K562 (cell line): ENCODE results near the gene BAIAP3. TPM values are rescaled to one million over a fixed set of nuclear protein-coding genes. Genes with fewer than 3 reads are reported as not detected.

ENCODE experiments used
- ARNT ChIP-seq, 2 experiments: fragments of 450-650 bp; IDR thresholded peaks; 2 replicates each; pipeline ENCODE4 v1.6.1; 2016; ENCODE audit warnings: mild to moderate bottlenecking in 1 of 2
- C11orf30 ChIP-seq: fragments of 450-650 bp; IDR thresholded peaks from 2 replicates; pipeline ENCODE4 v1.6.1; 2016; ENCODE audit warnings: low read depth, mild to moderate bottlenecking
- EP400 ChIP-seq: fragments of 450-650 bp; IDR thresholded peaks from 2 replicates; pipeline ENCODE4 v1.6.1; 2017; ENCODE audit warnings: antibody characterized with exemption, mild to moderate bottlenecking, moderate library complexity
- ETS1 ChIP-seq: conservative IDR thresholded peaks from 2 replicates; pipeline ENCODE4 v1.6.1; 2011; ENCODE audit warnings: low read depth, mild to moderate bottlenecking, low read length; ENCODE audit not compliant: control insufficient read depth
- HIVEP1 ChIP-seq: fragments of 250-450 bp; sonication (Bioruptor Pico); IDR thresholded peaks from 2 replicates; pipeline ENCODE4 v1.4.0; 2020; ENCODE audit warnings: mild to moderate bottlenecking
- MBD2 ChIP-seq: sonication (generic); IDR thresholded peaks from 2 replicates; pipeline ENCODE4 v1.6.1; 2016; ENCODE audit warnings: low read depth, borderline replicate concordance
- NFE2 ChIP-seq: IDR thresholded peaks from 2 replicates; pipeline ENCODE4 v1.6.1; 2014; ENCODE audit warnings: antibody characterized with exemption, low read depth
- POLR2B ChIP-seq: fragments of 450-650 bp; IDR thresholded peaks from 2 replicates; pipeline ENCODE4 v1.6.1; 2018; ENCODE audit warnings: low read depth; ENCODE audit not compliant: partially characterized antibody
- PREB ChIP-seq: sonication (generic); formaldehyde crosslinking; IDR thresholded peaks from 2 replicates; pipeline ENCODE4 v1.8.1; 2023; ENCODE audit warnings: mild to moderate bottlenecking, missing genetic modification reagents
- SAP30 ChIP-seq: fragments of 200-600 bp; sonication (generic); IDR thresholded peaks from 2 replicates; pipeline ENCODE4 v1.6.1; 2012; ENCODE audit warnings: borderline replicate concordance, low read depth, mild to moderate bottlenecking, moderate library complexity, low read length, control low read depth, inconsistent platforms; ENCODE audit not compliant: insufficient read depth, poor library complexity, severe bottlenecking
- TRIM25 ChIP-seq: fragments of 450-650 bp; IDR thresholded peaks from 2 replicates; pipeline ENCODE4 v1.7.0; 2016; ENCODE audit warnings: borderline replicate concordance
- ZNF316 ChIP-seq: fragments of 450-650 bp; IDR thresholded peaks from 2 replicates; pipeline ENCODE4 v1.6.1; 2016
- ZNF318 ChIP-seq, 2 experiments: fragments of 450-650 bp; IDR thresholded peaks; 2 replicates each; pipeline ENCODE4 v1.6.1; 2016; ENCODE audit warnings: mild to moderate bottlenecking in 2 of 2, borderline replicate concordance in 1 of 2, low read depth in 1 of 2, moderate library complexity in 1 of 2
- polyA plus RNA-seq, 8 experiments: library from polyadenylated mRNA; depleted of rRNA in 4 of 8; stranded (reverse) in 5 of 8; unstranded in 3 of 8; fragments of >200 nt; fragmentation: Nextera tagmentation in 2 of 8; fragmentation: Illumina TruSeq in 1 of 8; extraction: Ambion mirVana in 2 of 8; extraction: Trizol in 1 of 8; gene quantifications; 2 replicates each; pipeline versions ENCODE4 v1.2.1 to v1.2.3, GENCODE V29; 2011 to 2014; ENCODE audit warnings: inconsistent platforms in 1 of 8, missing spikeins in 1 of 8
- total RNA-seq, 7 experiments: library from RNA; depleted of rRNA in 6 of 7; stranded (reverse); fragments of >200 nt in 6 of 7; fragmentation: Illumina TruSeq in 2 of 7; extraction: Trizol in 2 of 7; gene quantifications; 2 replicates each; pipeline versions ENCODE4 v1.2.1 to v1.2.3, GENCODE V29; 2011 to 2021; ENCODE audit warnings: low replicate concordance in 1 of 7

BAIAP3 gene
- total and polyA plus RNA-seq, 9 of the 15 experiments (the other 6 are each of a cell fraction or from before 2014, with no cell fraction given) = 0.03 to 4.5 (median 0.57) TPM; not detected in 1

- TF ChIP-seq ZNF318 (IDR thresholded peaks at IDR 0.05; ENCODE audit: borderline replicate concordance in 1 of 2, low read depth in 1 of 2) (peak in 1 of 2 experiments; percentile 64; a peak in 2 of 4 replicates), ZNF316 (peak; percentile 100), ETS1 (peak; percentile 56; the same call in 1 of the 2 replicates), C11orf30 (peak; percentile 100), EP400 (peak; percentile 85), ARNT (IDR thresholded peaks at IDR 0.05) (0 out of 4 replicates have a peak, but pooled peaks of 1 of the 2 experiments have one; percentile 62), NFE2 (peak; percentile 99), SAP30 (peak; percentile 78), MBD2 (peak; percentile 16; the same call in 1 of the 2 replicates), HIVEP1 (CRISPR knock-in tag) (0 out of 2 replicates have a peak, but pooled peaks have one; percentile 52), POLR2B (peak; percentile 54), PREB (CRISPR knock-in tag) (no peak), TRIM25 (no peak)
Measured at GRCh38 chr16:1378804-1379303, 45.4 kb downstream of the BAIAP3 start (continued).
